K562 (cell line): Measurements from ENCODE around the gene APC2. TPM values are rescaled to one million over a fixed set of nuclear protein-coding genes. Genes with fewer than 3 reads are reported as not detected.
A peak's percentile ranks its signal among the peaks of the same experiment; 100 is the strongest.

Source experiments
- BCL6 ChIP-seq: fragments of 250-450 bp; sonication (Bioruptor Pico); IDR thresholded peaks from 2 replicates; pipeline ENCODE4 v1.4.0; 2020
- BDP1 ChIP-seq: IDR thresholded peaks from 3 replicates; pipeline ENCODE4 v1.6.1; 2011; ENCODE audit not compliant: insufficient read length, insufficient read depth
- EGR1 ChIP-seq: fragments of 450-650 bp; conservative IDR thresholded peaks from 2 replicates; pipeline ENCODE4 v1.6.1; 2017; ENCODE audit warnings: mild to moderate bottlenecking
- ESRRA ChIP-seq: fragments of 450-650 bp; IDR thresholded peaks from 2 replicates; pipeline ENCODE4 v1.6.1; 2014; ENCODE audit warnings: low read depth, mild to moderate bottlenecking, moderate library complexity, borderline replicate concordance
- PBX2 ChIP-seq, 2 experiments: IDR thresholded peaks in 1 of 2; conservative IDR thresholded peaks in 1 of 2; 2 replicates each; pipeline ENCODE4 v1.6.1; 2016; ENCODE audit warnings: low read depth in 2 of 2, mild to moderate bottlenecking in 1 of 2, missing compliant biosample characterization in 1 of 2, missing genetic modification characterization in 1 of 2, moderate library complexity in 1 of 2
- PTRF ChIP-seq: fragments of 450-650 bp; IDR thresholded peaks from 2 replicates; pipeline ENCODE4 v1.6.1; 2016; ENCODE audit warnings: mild to moderate bottlenecking, missing genetic modification characterization, missing compliant biosample characterization
- SNIP1 ChIP-seq: fragments of 450-650 bp; IDR thresholded peaks from 2 replicates; pipeline ENCODE4 v1.7.1; 2017; ENCODE audit warnings: low read depth, mild to moderate bottlenecking
- TCF7L2 ChIP-seq: fragments of 150-350 bp; IDR thresholded peaks from 2 replicates; pipeline ENCODE4 v1.6.1; 2016; ENCODE audit warnings: low read depth, mild to moderate bottlenecking, low read length, moderate library complexity
- ZBTB17 ChIP-seq: fragments of 450-650 bp; formaldehyde crosslinking; IDR thresholded peaks from 2 replicates; pipeline ENCODE4 v1.4.0; 2020; ENCODE audit warnings: mild to moderate bottlenecking
- ZNF436 ChIP-seq: fragments of 250-450, 450-650 bp; sonication (Bioruptor Pico); formaldehyde crosslinking; IDR thresholded peaks from 2 replicates; pipeline ENCODE4 v1.7.0; 2020; ENCODE audit warnings: mild to moderate bottlenecking
- ZNF584 ChIP-seq: fragments of 200-800 bp; sonication (Bioruptor generic); IDR thresholded peaks from 2 replicates; pipeline ENCODE4 v1.6.1; 2016; ENCODE audit warnings: low read depth, mild to moderate bottlenecking, missing genetic modification characterization, missing compliant biosample characterization
- ZNF586 ChIP-seq: fragments of 450-650 bp; formaldehyde crosslinking; conservative IDR thresholded peaks from 2 replicates; pipeline ENCODE4 v1.4.0; 2020; ENCODE audit warnings: mild to moderate bottlenecking, moderate library complexity
- ZNF699 ChIP-seq: fragments of 250-450 bp; sonication (Bioruptor Pico); IDR thresholded peaks from 2 replicates; pipeline ENCODE4 v1.8.0; 2021; ENCODE audit warnings: mild to moderate bottlenecking, moderate library complexity; ENCODE audit not compliant: insufficient replicate concordance
- polyA plus RNA-seq, 8 experiments: library from polyadenylated mRNA; depleted of rRNA in 4 of 8; stranded (reverse) in 5 of 8; unstranded in 3 of 8; fragments of >200 nt; fragmentation: Nextera tagmentation in 2 of 8; fragmentation: Illumina TruSeq in 1 of 8; extraction: Ambion mirVana in 2 of 8; extraction: Trizol in 1 of 8; gene quantifications; 2 replicates each; pipeline versions ENCODE4 v1.2.1 to v1.2.3, GENCODE V29; 2011 to 2014; ENCODE audit warnings: inconsistent platforms in 1 of 8, missing spikeins in 1 of 8
- total RNA-seq, 7 experiments: library from RNA; depleted of rRNA in 6 of 7; stranded (reverse); fragments of >200 nt in 6 of 7; fragmentation: Illumina TruSeq in 2 of 7; extraction: Trizol in 2 of 7; gene quantifications; 2 replicates each; pipeline versions ENCODE4 v1.2.1 to v1.2.3, GENCODE V29; 2011 to 2021; ENCODE audit warnings: low replicate concordance in 1 of 7
- TF ChIP-seq, protein P1 (sequence below): fragments of 250-450 bp; sonication (Bioruptor Pico); IDR thresholded peaks from 2 replicates; pipeline ENCODE4 v1.8.0; 2021; ENCODE audit warnings: borderline replicate concordance, mild to moderate bottlenecking, moderate library complexity; ENCODE audit not compliant: poor library complexity, severe bottlenecking
- TF ChIP-seq, protein P2 (sequence below): sonication (generic); formaldehyde crosslinking; IDR thresholded peaks from 2 replicates; pipeline ENCODE4 v1.8.0; 2022; ENCODE audit warnings: mild to moderate bottlenecking, missing genetic modification reagents

The APC2 gene
- total and polyA plus RNA-seq, 9 of the 15 experiments (the other 6 are each of a cell fraction or from before 2014, with no cell fraction given), result 0.01 to 0.40 (median 0.05) TPM; not detected in 3

DNA sequence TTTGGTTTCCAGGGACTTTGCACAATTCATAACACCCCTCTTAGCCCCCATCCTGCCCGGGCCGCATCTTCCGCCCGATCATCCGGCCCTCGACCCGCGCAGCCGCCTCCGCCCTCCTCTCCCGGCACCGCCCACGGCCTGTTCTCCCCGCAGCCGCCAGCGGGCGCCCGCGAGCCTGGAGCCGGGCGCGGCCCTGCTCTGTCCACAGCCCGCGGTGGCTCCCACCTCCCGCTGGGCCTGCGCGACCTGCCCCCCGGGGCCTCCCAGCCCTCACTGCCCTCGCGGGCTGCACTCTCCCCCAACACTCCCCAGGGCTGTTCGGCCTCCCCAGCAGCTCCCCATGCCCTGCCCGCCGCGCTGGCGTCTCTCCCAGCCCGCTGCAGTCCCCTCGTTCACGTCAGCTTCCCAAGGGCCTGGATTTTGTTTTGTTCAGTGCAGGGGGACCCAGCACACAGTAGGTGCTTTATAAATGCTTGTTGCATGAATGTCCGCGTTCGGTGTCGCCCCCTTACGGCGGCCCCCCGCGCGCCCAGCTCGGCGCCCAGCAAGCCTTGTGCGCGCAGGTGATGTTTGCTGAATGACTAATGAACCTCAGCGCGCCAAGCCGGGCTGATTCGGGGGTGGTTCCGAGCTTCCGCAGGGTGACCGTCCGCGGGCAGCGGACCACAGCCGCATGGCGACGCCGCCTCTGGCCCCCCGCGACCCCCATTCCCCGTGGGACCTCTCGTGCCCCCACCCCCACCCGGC lies 4.6 kb upstream of the APC2 start (continued):
- TF ChIP-seq, protein P1, sequence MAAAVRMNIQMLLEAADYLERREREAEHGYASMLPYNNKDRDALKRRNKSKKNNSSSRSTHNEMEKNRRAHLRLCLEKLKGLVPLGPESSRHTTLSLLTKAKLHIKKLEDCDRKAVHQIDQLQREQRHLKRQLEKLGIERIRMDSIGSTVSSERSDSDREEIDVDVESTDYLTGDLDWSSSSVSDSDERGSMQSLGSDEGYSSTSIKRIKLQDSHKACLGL (CRISPR knock-in tag), result no peak
- TF ChIP-seq, protein P2, sequence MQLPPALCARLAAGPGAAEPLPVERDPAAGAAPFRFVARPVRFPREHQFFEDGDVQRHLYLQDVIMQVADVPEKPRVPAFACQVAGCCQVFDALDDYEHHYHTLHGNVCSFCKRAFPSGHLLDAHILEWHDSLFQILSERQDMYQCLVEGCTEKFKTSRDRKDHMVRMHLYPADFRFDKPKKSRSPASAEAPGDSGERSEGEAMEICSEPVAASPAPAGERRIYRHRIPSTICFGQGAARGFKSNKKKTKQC (CRISPR knock-in tag), result no peak; the same call in 1 of the 2 replicates
- TF ChIP-seq ZNF584 (CRISPR knock-in tag), result no peak
- TF ChIP-seq TCF7L2, result no peak
- no peak for TF ChIP-seq BCL6 (CRISPR knock-in tag)
- no peak for TF ChIP-seq ZNF436
- no peak for TF ChIP-seq ZBTB17
- TF ChIP-seq BDP1, result no peak
- no peak for TF ChIP-seq ZNF699 (CRISPR knock-in tag)
- no peak for TF ChIP-seq ZNF586 (CRISPR knock-in tag)
- TF ChIP-seq ESRRA, result no peak; the same call in 1 of the 2 replicates
- no peak for TF ChIP-seq PBX2 (CRISPR knock-in tag; IDR thresholded peaks at IDR 0.05; ENCODE audit: low read depth)
- no peak for TF ChIP-seq PBX2 (tag; conservative IDR thresholded peaks at IDR 0.05; ENCODE audit: low read depth)
- TF ChIP-seq SNIP1, result no peak
- peak; percentile 95 for TF ChIP-seq EGR1
- TF ChIP-seq PTRF (tag), result no peak
